GM12878 (cell line): ENCODE data around the gene RIMS1. TPM values are rescaled to one million over a fixed set of nuclear protein-coding genes. Genes with fewer than 3 reads are reported as not detected.

ENCODE experiments used
- ATAC-seq: fragments of 200-7000 bp; cut with Tn5 transposase; 3 replicates; pipeline ENCODE4 v1.9.1; 2020; ENCODE audit warnings: mild to moderate bottlenecking, moderate library complexity
- BruUV-seq: library from RNA; stranded (reverse); fragments of 400-500 nt; replicated peaks from 2 replicates; lab custom pipeline; 2021; lab: Mats Ljungman, UMichigan
- CTCF ChIA-PET: fragments of 300-600 bp; sonication (Branson Sonifier 250); formaldehyde crosslinking; extraction: SDS; loops from one replicate; lab custom pipeline; 2021; ENCODE audit warnings: inconsistent platforms; lab: Yijun Ruan, JAX
- POLR2A ChIA-PET: fragments of 350-600 bp; formaldehyde crosslinking; extraction: SDS; loops from one replicate; lab custom pipeline; 2021; ENCODE audit warnings: inconsistent platforms; lab: Charles Lee
- RAD21 ChIA-PET: fragments of 300-600 bp; sonication (Branson Sonifier 250); formaldehyde crosslinking; loops from one replicate; lab custom pipeline; 2023; ENCODE audit warnings: antibody characterized with exemption; ENCODE audit not compliant: unreplicated experiment; lab: Charles Lee
- SMC1A ChIA-PET: fragments of 300-600 bp; sonication (Branson Sonifier 250); formaldehyde crosslinking; loops from one replicate; lab custom pipeline; 2023; ENCODE audit not compliant: unreplicated experiment, uncharacterized antibody; lab: Charles Lee
- DNase-seq: peaks from one replicate; pipeline ENCODE4 v3.0.0-alpha.2; 2011; ENCODE audit warnings: low read depth, low spot score
- FAIRE-seq: peaks from 3 replicates; lab custom pipeline; 2011; peaks lifted over from hg19 to GRCh38; lab: Jason Lieb, UNC
- H2AFZ ChIP-seq: 2 replicates; pipeline ENCODE4 v1.6.0; 2011; ENCODE audit warnings: low read depth, low read length, control low read depth; ENCODE audit not compliant: control insufficient read depth
- H3K27ac ChIP-seq: 2 replicates; pipeline ENCODE4 v1.5.1; 2011; ENCODE audit warnings: control low read depth; ENCODE audit not compliant: control insufficient read depth, insufficient read depth
- H3K27me3 ChIP-seq, 2 experiments: replicated peaks in 1 of 2; 2 replicates each; pipeline versions ENCODE4 v1.6.0 to v1.6.1; 2011; ENCODE audit warnings: low read length in 1 of 2; ENCODE audit not compliant: control insufficient read depth in 2 of 2, insufficient read depth in 2 of 2
- H3K36me3 ChIP-seq, 2 experiments: 2 replicates each; pipeline ENCODE4 v1.5.1; 2011; ENCODE audit warnings: low read length in 1 of 2; ENCODE audit not compliant: control insufficient read depth in 2 of 2, insufficient read depth in 2 of 2
- H3K4me1 ChIP-seq: 2 replicates; pipeline ENCODE4 v1.6.1; 2011; ENCODE audit warnings: mild to moderate bottlenecking, low read length, moderate library complexity, mixed read lengths; ENCODE audit not compliant: control insufficient read depth, insufficient read depth
- H3K4me2 ChIP-seq: 2 replicates; pipeline ENCODE4 v1.6.0; 2011; ENCODE audit warnings: control low read depth; ENCODE audit not compliant: control insufficient read depth, insufficient read depth
- H3K4me3 ChIP-seq: fragments of 200-600 bp; sonication (generic); 2 replicates; pipeline ENCODE4 v1.5.1; 2016
- H3K79me2 ChIP-seq: 2 replicates; pipeline ENCODE4 v1.6.0; 2011; ENCODE audit warnings: low read length; ENCODE audit not compliant: control insufficient read depth, insufficient read depth
- H3K9ac ChIP-seq: 2 replicates; pipeline ENCODE4 v1.8.0; 2011; ENCODE audit warnings: low read length, control low read depth, mixed read lengths; ENCODE audit not compliant: control insufficient read depth, insufficient read depth
- H3K9me3 ChIP-seq: replicated peaks from 3 replicates; pipeline ENCODE4 v1.5.1; 2011; ENCODE audit warnings: mild to moderate bottlenecking, low read length; ENCODE audit not compliant: control insufficient read depth, insufficient read depth
- H4K20me1 ChIP-seq: 2 replicates; pipeline ENCODE4 v1.6.0; 2011; ENCODE audit not compliant: control insufficient read depth, insufficient read depth
- E4F1 ChIP-seq: fragments of 450-650 bp; IDR thresholded peaks from 2 replicates; pipeline ENCODE4 v1.6.1; 2018; ENCODE audit warnings: borderline replicate concordance, mild to moderate bottlenecking; ENCODE audit not compliant: partially characterized antibody
- FOS ChIP-seq: IDR thresholded peaks from 3 replicates; pipeline ENCODE4 v1.6.1; 2011; ENCODE audit warnings: borderline replicate concordance; ENCODE audit not compliant: insufficient read length; ENCODE audit errors: extremely low read depth
- FOXM1 ChIP-seq: IDR thresholded peaks from 2 replicates; pipeline ENCODE4 v1.6.1; 2012; ENCODE audit warnings: low read depth, mild to moderate bottlenecking, inconsistent platforms, low read length, moderate library complexity
- HSF1 ChIP-seq: fragments of 150-350 bp; IDR thresholded peaks from 2 replicates; pipeline ENCODE4 v1.6.1; 2014; ENCODE audit warnings: mild to moderate bottlenecking, low read depth, low read length
- KDM1A ChIP-seq: fragments of 200-600 bp; sonication (generic); IDR thresholded peaks from 2 replicates; pipeline ENCODE4 v1.6.1; 2016; ENCODE audit warnings: borderline replicate concordance
- MEF2B ChIP-seq: fragments of 450-650 bp; IDR thresholded peaks from 2 replicates; pipeline ENCODE4 v1.6.1; 2018; ENCODE audit warnings: mild to moderate bottlenecking, moderate library complexity; ENCODE audit not compliant: partially characterized antibody, poor library complexity, severe bottlenecking
- MLLT1 ChIP-seq: fragments of 450-650 bp; IDR thresholded peaks from 2 replicates; pipeline ENCODE4 v1.6.1; 2016; ENCODE audit warnings: mild to moderate bottlenecking
- MTA2 ChIP-seq: fragments of 450-650 bp; IDR thresholded peaks from 2 replicates; pipeline ENCODE4 v1.6.1; 2016; ENCODE audit warnings: low read depth, mild to moderate bottlenecking, moderate library complexity
- RAD21 ChIP-seq: IDR thresholded peaks from 2 replicates; pipeline ENCODE4 v1.6.1; 2011; ENCODE audit warnings: mild to moderate bottlenecking, low read depth, low read length, moderate library complexity; ENCODE audit not compliant: insufficient read depth
- REST ChIP-seq: IDR thresholded peaks from 2 replicates; pipeline ENCODE4 v1.6.1; 2012; ENCODE audit warnings: mild to moderate bottlenecking, low read depth, low read length
- RUNX3 ChIP-seq: IDR thresholded peaks from 2 replicates; pipeline ENCODE4 v1.6.1; 2012; ENCODE audit warnings: low read length, inconsistent platforms
- SIX5 ChIP-seq: IDR thresholded peaks from 2 replicates; pipeline ENCODE4 v1.6.1; 2011; ENCODE audit warnings: mild to moderate bottlenecking, low read depth, low read length, moderate library complexity; ENCODE audit not compliant: severe bottlenecking
- WGBS: methylation state at CpG from one replicate; pipeline ENCODE4 v1.1.6; 2016; ENCODE audit warnings: low lambda C conversion rate; ENCODE audit not compliant: insufficient replicate concordance, insufficient coverage; ENCODE audit errors: missing lambda C conversion rate; 5-methylcytosine and 5-hydroxymethylcytosine counted together
- in situ Hi-C: fragments of 300-500 bp; cut with MboI; formaldehyde crosslinking; loops from 9 replicates; pipeline ENCODE4 v1.14.3; 2018; ENCODE audit warnings: mixed read lengths
- intact Hi-C: fragments of 100-400 bp; cut with micrococcal nuclease; formaldehyde crosslinking; loops from one replicate; pipeline ENCODE4 v1.14.2; 2022; ENCODE audit not compliant: unreplicated experiment
- polyA plus RNA-seq, 11 experiments: library from polyadenylated mRNA; depleted of rRNA in 4 of 11; unstranded in 6 of 11; stranded (reverse) in 5 of 11; fragments of >200 nt; fragmentation: Nextera tagmentation in 4 of 11; fragmentation: Illumina TruSeq in 1 of 11; extraction: Ambion mirVana in 4 of 11; extraction: Trizol in 1 of 11; gene quantifications; 1 replicate in 1 of 11; 2 replicates in 10 of 11; pipeline versions ENCODE4 v1.2.1 to v1.2.3, GENCODE V29; 2011 to 2016; ENCODE audit warnings: inconsistent platforms in 2 of 11, missing spikeins in 2 of 11, low read depth in 1 of 11
- total RNA-seq, 4 experiments: library from RNA; depleted of rRNA in 3 of 4; stranded (reverse); fragments of >200 nt in 3 of 4; fragmentation: Illumina TruSeq in 1 of 4; extraction: Trizol in 1 of 4; gene quantifications; 2 replicates each; pipeline versions ENCODE4 v1.2.1 to v1.2.3, GENCODE V29; 2013 to 2021

The RIMS1 gene
- total and polyA plus RNA-seq, 10 of the 15 experiments (the other 5 are each of a cell fraction or from before 2014, with no cell fraction given): 0.05 to 0.76 (median 0.23) TPM

- WGBS: 20% methylated on average over 3 of the region's 3 CpGs
- Histone ChIP-seq H3K27ac (no peak overlapping the region), H3K4me2 (no peak overlapping the region), H3K79me2 (no peaks in the 10 kb centered on the region), H3K36me3 (no peaks in the 10 kb centered on the region), H4K20me1 (no peaks in the 10 kb centered on the region), H2AFZ (no peak overlapping the region), H3K4me3 (no peak overlapping the region), H3K9ac (no peak overlapping the region), H3K4me1 (no peaks in the 10 kb centered on the region), H3K27me3 (no peaks in the 10 kb centered on the region), H3K9me3 (no peaks in the 10 kb centered on the region)
- intact Hi-C loops (no loop called here), in situ Hi-C loops (no loop called here)
- no peak for DNase-seq
- ChIA-PET RAD21 (no interaction called here), POLR2A (no interaction called here), CTCF (no interaction called here), SMC1A (no interaction called here)
- BruUV-seq: no TSS peak
- ATAC-seq: no peak
- FAIRE-seq: no peak
- TF ChIP-seq KDM1A (no peak), HSF1 (no peak), MTA2 (no peak), FOS (no peak), E4F1 (no peak), SIX5 (no peak), MEF2B (no peak), RAD21 (no peak), REST (no peak), FOXM1 (no peak), MLLT1 (no peak), RUNX3 (no peak)
Measured at GRCh38 chr6:72250664-72251063, 364.3 kb downstream of the RIMS1 start.
